Measurements from ENCODE around the gene TEX44. TPM values are rescaled to one million over a fixed set of nuclear protein-coding genes. Genes with fewer than 3 reads are reported as not detected.
"Not testable (repeated sequence)": the region's sequence is repeated elsewhere in the genome, so short reads cannot be mapped to it uniquely, and the experiment has no call there.

Gene TEX44
- total RNA-seq, 1 experiment from 2014 or later = not detected

- Histone ChIP-seq H3K27ac (no peak overlapping the region), H3K36me3 (no peaks in the 10 kb centered on the region), H3K27me3 (replicated peaks) (no peaks in the 10 kb centered on the region), H3K9me3 (replicated peaks) (no peaks in the 10 kb centered on the region), H3K4me3 (no peak overlapping the region), H3K4me1 (replicated peaks) (no peaks in the 10 kb centered on the region)
- DNase-seq (ENCODE audit: low read depth in 1 of 2, low spot score in 2 of 2) = no peak
Observed at GRCh38 chr2:231581328-231581727, 11.3 kb upstream of the TEX44 start.

- H3K27ac ChIP-seq = no peak overlapping the region
- H3K9me3 ChIP-seq (replicated peaks) = no peaks in the 10 kb centered on the region
- H3K4me1 ChIP-seq (replicated peaks) = no peaks in the 10 kb centered on the region
- H3K27me3 ChIP-seq (replicated peaks) = no peaks in the 10 kb centered on the region
- H3K4me3 ChIP-seq = no peak overlapping the region
- H3K36me3 ChIP-seq = no peaks in the 10 kb centered on the region
- no peak for DNase-seq (ENCODE audit: low read depth in 1 of 2, low spot score in 2 of 2)
Observed at GRCh38 chr2:231583982-231584381, 8.7 kb upstream of the TEX44 start.

GRCh38 chr2:231587744-231588143, 4.9 kb upstream of the TEX44 start:
- H3K4me3 ChIP-seq; H3K9me3 ChIP-seq (replicated peaks); H3K36me3 ChIP-seq; DNase-seq (ENCODE audit: low read depth in 1 of 2, low spot score in 2 of 2); H3K27me3 ChIP-seq (replicated peaks); H3K4me1 ChIP-seq (replicated peaks); H3K27ac ChIP-seq: not testable (repeated sequence)

- Histone ChIP-seq H3K27me3 (replicated peaks) (no peaks in the 10 kb centered on the region), H3K4me3 (no peak overlapping the region), H3K27ac (no peak overlapping the region), H3K4me1 (replicated peaks) (no peaks in the 10 kb centered on the region), H3K36me3 (no peaks in the 10 kb centered on the region), H3K9me3 (replicated peaks) (no peaks in the 10 kb centered on the region)
- no peak for DNase-seq (ENCODE audit: low read depth in 1 of 2, low spot score in 2 of 2)
Observed at GRCh38 chr2:231589656-231590055, 3.0 kb upstream of the TEX44 start.

GRCh38 chr2:231590614-231591013, 2.0 kb upstream of the TEX44 start:
- Histone ChIP-seq H3K27ac (no peak overlapping the region), H3K27me3 (replicated peaks) (no peaks in the 10 kb centered on the region), H3K9me3 (replicated peaks) (no peaks in the 10 kb centered on the region), H3K4me3 (no peak overlapping the region), H3K36me3 (no peaks in the 10 kb centered on the region), H3K4me1 (replicated peaks) (no peaks in the 10 kb centered on the region)
- DNase-seq (ENCODE audit: low read depth in 1 of 2, low spot score in 2 of 2) = no peak

DNA sequence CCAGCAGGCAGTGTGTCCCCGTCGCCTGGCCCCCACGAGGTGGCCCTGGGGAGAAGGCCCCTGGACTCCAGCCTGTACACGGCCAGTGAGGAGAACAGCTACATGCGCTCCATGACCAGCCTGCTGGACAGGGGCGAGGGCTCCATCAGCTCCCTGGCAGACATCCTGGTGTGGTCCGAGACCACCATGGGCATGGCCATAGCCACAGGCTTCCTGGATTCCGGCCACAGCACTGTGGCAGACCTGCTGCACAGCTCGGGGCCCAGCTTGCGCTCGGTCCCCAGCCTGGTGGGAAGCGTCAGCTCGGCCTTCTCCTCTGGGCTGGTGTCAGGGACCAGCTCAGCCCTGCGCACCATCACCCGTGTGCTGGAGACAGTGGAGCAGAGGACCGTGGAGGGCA, 1.0 kb downstream of the TEX44 start:
- H3K27ac ChIP-seq = no peak overlapping the region
- H3K9me3 ChIP-seq (replicated peaks) = no peaks in the 10 kb centered on the region
- H3K27me3 ChIP-seq (replicated peaks) = no peaks in the 10 kb centered on the region
- no peaks in the 10 kb centered on the region; the same call in 1 of the 2 replicates for H3K4me1 ChIP-seq (replicated peaks)
- H3K36me3 ChIP-seq = no peaks in the 10 kb centered on the region
- H3K4me3 ChIP-seq = no peak overlapping the region
- DNase-seq (ENCODE audit: low read depth in 1 of 2, low spot score in 2 of 2) = no peak

DNA sequence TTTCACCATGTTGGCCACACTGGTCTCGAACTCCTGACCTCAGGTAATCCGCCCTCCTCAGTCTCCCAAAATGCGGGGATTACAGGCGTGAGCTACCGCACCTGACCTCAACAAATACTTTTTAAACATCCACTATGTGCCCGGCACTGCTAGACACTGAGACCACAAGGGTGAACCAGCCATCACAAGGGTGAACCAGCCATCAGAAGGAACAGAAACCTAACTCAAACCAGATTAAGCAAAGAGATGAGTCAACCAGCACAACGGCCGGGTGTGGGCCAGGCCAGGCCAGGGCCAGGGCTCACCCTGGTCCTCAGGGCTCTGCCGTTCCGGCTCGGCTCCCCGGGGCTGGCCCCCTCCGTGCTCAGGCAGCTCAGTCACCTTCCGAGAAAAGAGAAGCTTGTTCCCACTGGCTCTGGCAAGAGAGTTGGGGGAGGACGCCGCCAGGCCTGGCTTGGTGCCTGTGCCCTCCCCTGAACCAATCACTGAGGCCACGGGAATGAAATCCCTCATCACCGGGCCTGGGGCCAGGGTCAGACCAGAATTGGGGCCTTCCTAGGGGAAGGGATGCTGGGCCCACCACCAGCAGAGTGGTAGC, 4.4 kb downstream of the TEX44 start:
- Histone ChIP-seq H3K4me1 (replicated peaks) (no peaks in the 10 kb centered on the region; the same call in 1 of the 2 replicates), H3K9me3 (replicated peaks) (no peaks in the 10 kb centered on the region), H3K36me3 (no peaks in the 10 kb centered on the region), H3K4me3 (no peak overlapping the region), H3K27ac (no peak overlapping the region), H3K27me3 (replicated peaks) (no peaks in the 10 kb centered on the region)
- DNase-seq (ENCODE audit: low read depth in 1 of 2, low spot score in 2 of 2) = no peak

DNA sequence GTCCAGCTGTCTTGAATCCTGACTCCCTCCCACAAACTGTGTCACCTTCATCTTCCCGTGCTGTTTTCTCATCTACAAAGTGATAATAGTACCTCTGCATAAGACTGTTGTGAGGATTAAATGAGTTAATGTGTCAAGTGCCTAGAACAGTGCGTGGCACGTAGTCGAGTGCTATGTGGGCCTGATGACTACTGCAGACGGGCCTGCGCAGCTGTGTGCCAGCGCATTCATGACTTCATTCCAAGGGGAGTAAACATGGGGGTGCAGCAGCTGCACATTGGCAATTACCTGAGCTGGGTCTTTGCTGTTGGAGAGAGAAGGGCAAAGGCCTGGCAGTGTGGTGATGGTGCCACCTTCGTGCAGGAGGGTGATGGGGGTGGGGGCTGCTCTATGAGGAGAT, 5.0 kb downstream of the TEX44 start:
- Histone ChIP-seq H3K27ac (no peak overlapping the region), H3K27me3 (replicated peaks) (no peaks in the 10 kb centered on the region)

GRCh38 chr2:231600619-231601355, 8.1 kb downstream of the TEX44 start:
- H3K36me3 ChIP-seq = no peaks in the 10 kb centered on the region
- H3K27ac ChIP-seq = no peak overlapping the region
- no peak overlapping the region for H3K4me3 ChIP-seq
- H3K4me1 ChIP-seq (replicated peaks) = peaks cover 15% of the 10 kb centered on the region
- H3K27me3 ChIP-seq (replicated peaks) = no peaks in the 10 kb centered on the region
- no peaks in the 10 kb centered on the region; the same call in 1 of the 2 replicates for H3K9me3 ChIP-seq (replicated peaks)
- no peak for DNase-seq (ENCODE audit: low read depth in 1 of 2, low spot score in 2 of 2)

More for the DNA sequence above, 5.0 kb downstream of the TEX44 start:
- no peak for DNase-seq (ENCODE audit: low read depth in 1 of 2, low spot score in 2 of 2)
- Histone ChIP-seq H3K4me3 (no peak overlapping the region), H3K36me3 (no peaks in the 10 kb centered on the region), H3K4me1 (replicated peaks) (no peaks in the 10 kb centered on the region; the same call in 1 of the 2 replicates), H3K9me3 (replicated peaks) (no peaks in the 10 kb centered on the region)

DNA sequence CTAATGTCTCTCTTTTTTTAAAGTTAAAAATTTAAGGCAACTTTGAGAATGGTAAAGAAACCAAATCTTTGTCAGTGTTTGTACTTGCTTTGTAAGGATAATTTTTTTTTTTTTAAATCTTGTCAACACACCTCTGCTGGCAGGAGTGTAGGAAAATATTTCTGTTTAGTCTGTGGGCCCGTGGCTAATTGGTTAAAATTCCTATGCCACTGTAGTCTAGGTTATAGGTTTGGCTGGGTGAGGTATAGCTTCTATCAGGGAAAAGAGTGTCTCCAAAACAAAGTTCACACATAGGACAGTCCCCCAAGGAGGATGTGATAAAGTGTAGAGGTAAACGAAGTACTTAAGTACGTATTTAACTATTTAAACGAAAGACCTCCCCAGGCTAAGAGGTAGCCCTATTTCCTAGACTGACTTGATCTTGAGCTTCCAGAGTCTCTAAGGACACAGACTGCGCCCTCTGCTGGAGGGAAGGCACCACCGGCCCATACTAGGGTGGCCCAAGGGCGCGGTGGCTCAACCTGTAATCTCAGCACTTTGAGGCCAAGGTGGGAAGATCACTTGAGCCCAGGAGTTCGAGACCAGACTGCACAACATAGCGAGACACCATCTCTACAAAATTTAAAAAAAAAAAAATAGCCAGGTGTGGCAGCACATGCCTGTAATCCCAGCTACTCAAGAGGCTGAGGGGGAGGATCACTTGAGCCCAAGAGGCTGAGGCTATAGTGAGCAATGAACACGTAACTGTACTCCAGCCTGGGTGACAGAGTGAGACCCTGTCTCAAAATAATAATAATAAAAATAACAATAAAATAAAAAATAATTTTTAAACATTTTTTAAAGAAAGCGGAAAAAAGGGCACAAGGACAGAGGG, 8.9 kb downstream of the TEX44 start:
- no peak overlapping the region for H3K27ac ChIP-seq
- no peaks in the 10 kb centered on the region; the same call in 1 of the 2 replicates for H3K9me3 ChIP-seq (replicated peaks)
- DNase-seq (ENCODE audit: low read depth in 1 of 2, low spot score in 2 of 2) = peak; percentile 65 to 81
- H3K36me3 ChIP-seq = no peaks in the 10 kb centered on the region
- H3K4me3 ChIP-seq = no peak overlapping the region
- H3K4me1 ChIP-seq (replicated peaks) = peaks cover 15% of the 10 kb centered on the region
- H3K27me3 ChIP-seq (replicated peaks) = no peaks in the 10 kb centered on the region

GRCh38 chr2:231602859-231603467, 10.3 kb downstream of the TEX44 start:
- Histone ChIP-seq H3K36me3 (no peaks in the 10 kb centered on the region), H3K4me1 (replicated peaks) (peaks cover 15% of the 10 kb centered on the region), H3K27me3 (replicated peaks) (no peaks in the 10 kb centered on the region), H3K9me3 (replicated peaks) (no peaks in the 10 kb centered on the region; the same call in 1 of the 2 replicates), H3K4me3 (no peak overlapping the region), H3K27ac (no peak overlapping the region)
- DNase-seq (ENCODE audit: low read depth in 1 of 2, low spot score in 2 of 2) = no peak

DNA sequence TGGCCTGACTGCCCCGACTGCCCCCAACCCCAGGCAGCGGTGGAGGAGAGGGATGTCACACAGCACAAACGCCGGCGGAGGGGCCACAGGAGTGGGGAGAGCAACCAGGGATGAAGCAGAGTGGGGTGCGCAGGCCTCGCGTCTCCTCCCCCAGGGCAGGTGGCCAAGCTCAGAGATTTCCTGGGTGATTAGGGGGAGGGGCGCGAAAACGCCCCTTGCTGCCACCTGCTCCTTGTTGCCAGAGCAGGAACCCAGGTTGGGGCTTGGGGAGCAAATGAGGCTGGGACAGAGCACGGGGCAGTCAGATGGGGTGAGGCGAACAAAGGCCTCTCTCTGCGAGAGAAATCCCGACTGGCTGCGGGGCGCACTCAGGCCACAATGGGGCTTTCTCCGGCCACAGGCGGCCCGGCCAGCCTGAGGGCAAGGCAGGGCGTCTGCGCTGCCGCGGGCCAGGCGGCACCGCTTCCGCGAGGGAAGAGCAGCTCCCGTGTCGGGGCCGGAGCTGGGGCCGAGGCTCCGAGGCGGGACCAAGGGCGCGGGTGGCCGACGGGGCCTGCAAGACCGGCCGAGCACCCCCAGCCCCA, 11.5 kb downstream of the TEX44 start:
- Histone ChIP-seq H3K4me3 (peak overlapping the region; percentile 49), H3K4me1 (replicated peaks) (peaks cover 15% of the 10 kb centered on the region), H3K36me3 (no peaks in the 10 kb centered on the region), H3K27me3 (replicated peaks) (no peaks in the 10 kb centered on the region), H3K9me3 (replicated peaks) (no peaks in the 10 kb centered on the region; the same call in 1 of the 2 replicates), H3K27ac (peak overlapping the region; percentile 98)
- DNase-seq (ENCODE audit: low read depth in 1 of 2, low spot score in 2 of 2) = no peak

All from SJSA1 (cell line).